GM12892 (cell line): ENCODE data around the gene TLN1.

Experiments used
- DNase-seq: peaks from one replicate; pipeline ENCODE4 v3.0.0; 2011; ENCODE audit not compliant: insufficient read length
- FAIRE-seq: peaks from 2 replicates; lab custom pipeline; 2011; peaks lifted over from hg19 to GRCh38; lab: Jason Lieb, UNC
- POLR2A ChIP-seq: IDR thresholded peaks from 2 replicates; pipeline ENCODE4 v1.6.1; 2011; ENCODE audit warnings: low read depth, low read length, control low read depth
- POLR2AphosphoS5 ChIP-seq: IDR thresholded peaks from 2 replicates; pipeline ENCODE4 v1.6.1; 2011; ENCODE audit warnings: low read depth, low read length, control low read depth
- TAF1 ChIP-seq: IDR thresholded peaks from 2 replicates; pipeline ENCODE4 v1.6.1; 2011; ENCODE audit warnings: low read depth, mild to moderate bottlenecking, control low read depth, low read length, borderline replicate concordance

TLN1 gene

DNA sequence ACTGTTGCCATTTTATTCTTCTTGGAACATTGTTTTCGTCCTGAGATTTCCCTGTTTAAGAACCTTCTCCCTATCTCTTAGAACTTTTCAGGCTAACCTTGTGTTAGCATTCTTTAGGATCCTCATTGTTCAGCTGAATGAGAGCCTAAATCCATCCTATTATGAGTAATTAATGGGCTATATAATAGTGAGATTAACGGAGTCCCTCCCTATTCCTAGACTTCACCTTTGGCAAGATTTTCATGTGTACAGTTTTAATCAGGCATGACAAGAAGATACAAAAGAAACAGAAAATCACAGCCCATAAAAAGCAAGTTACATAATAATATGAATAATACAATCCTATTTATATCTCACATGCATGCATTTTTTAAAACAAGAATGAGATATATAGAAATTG, 31.2 kb upstream of the TLN1 start:
- DNase-seq = no peak
- FAIRE-seq = no peak

DNA sequence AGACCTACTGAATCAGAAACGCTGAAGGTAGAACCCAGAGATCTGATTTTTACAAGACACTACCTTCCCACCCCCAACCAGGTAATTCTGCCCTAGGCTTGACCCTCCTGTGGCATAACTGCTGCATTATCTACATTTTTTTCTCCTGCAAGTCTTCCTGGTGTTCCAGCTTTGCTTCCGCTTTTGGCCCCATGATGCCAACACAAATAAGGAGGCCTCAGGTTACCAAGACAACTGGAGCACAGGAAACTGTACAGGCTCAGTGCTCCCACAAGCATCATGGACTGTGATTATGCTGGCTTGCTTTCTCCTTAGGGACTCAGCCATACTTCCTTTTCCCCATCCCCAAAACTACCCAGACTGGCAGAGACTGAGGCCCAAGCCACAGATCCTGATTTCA, 28.7 kb upstream of the TLN1 start:
- FAIRE-seq = no peak
- no peak for DNase-seq
- TF ChIP-seq POLR2A (no peak), POLR2AphosphoS5 (no peak), TAF1 (no peak)

More for the DNA sequence above, 31.2 kb upstream of the TLN1 start:
- TF ChIP-seq POLR2AphosphoS5 (no peak), POLR2A (no peak), TAF1 (no peak)

DNA sequence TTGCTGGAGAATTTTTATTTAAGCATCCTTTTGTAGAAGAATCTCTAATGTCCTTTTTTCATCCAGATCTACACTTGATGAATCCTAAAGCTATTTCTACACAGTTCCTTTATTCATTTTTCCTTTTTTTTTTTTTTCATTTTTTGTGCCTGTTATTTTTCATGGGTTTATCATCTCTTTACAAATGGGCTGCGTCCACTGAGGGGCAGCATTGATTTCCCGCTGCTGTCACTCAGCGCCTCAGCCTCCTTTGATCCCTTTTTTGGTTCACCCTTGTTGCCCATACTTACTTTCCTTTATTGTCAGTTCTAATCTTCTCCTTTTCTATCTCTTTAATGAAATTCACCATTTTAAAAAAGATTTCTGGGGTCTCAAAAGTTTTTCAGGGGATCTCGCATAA, 27.8 kb upstream of the TLN1 start:
- FAIRE-seq (no peak), DNase-seq (no peak)
- TF ChIP-seq POLR2A (no peak), TAF1 (no peak), POLR2AphosphoS5 (no peak)

DNA sequence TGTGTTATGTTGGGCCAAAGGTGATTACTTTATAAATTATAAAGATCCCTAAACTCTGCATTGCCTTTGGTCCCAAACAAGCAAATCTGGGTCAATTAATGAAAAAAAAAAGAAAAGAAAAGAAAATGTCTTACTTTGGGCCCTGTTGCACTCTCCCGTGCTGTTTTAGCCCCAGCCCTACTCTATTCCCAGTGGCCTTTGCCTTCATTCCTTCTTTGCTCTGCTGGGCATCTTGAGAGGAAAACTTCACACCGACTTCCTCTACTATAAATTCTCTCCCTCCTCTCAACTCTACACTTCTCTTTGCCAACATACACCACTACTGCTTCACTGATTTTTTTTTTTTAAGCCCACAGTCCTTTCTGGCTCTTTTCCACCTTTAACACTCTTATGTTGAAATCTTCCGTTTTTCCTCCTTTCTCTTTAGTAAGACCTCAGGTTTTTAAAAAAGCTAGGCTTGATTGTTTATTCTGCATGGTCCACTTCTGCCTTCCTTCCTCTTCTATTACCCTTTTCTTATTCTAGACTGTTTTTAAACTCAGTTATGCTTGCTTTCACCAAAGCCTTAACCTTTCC, 26.6 kb upstream of the TLN1 start:
- FAIRE-seq (no peak), DNase-seq (no peak)
- TF ChIP-seq POLR2A (no peak), POLR2AphosphoS5 (no peak), TAF1 (no peak)

DNA sequence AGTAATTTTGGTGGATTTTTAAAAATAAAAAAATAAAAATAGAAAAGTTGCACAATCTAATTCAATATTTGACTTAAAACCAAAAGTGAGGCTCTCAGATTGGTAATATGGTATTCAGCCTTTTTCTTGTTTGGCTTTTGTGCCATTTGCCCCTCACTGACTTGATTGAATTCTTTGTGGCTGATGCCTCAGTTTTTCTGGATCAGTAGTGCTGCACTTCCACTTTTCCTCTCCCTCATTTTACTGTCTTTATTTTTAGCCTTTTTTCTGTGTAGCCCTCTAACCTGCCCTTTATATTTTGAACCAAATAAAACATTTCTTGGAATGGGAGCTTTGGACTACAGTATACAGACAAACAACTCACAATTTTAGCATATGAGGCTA, 25.9 kb upstream of the TLN1 start:
- no peak for DNase-seq
- TF ChIP-seq POLR2AphosphoS5 (no peak), POLR2A (no peak), TAF1 (no peak)
- no peak for FAIRE-seq

DNA sequence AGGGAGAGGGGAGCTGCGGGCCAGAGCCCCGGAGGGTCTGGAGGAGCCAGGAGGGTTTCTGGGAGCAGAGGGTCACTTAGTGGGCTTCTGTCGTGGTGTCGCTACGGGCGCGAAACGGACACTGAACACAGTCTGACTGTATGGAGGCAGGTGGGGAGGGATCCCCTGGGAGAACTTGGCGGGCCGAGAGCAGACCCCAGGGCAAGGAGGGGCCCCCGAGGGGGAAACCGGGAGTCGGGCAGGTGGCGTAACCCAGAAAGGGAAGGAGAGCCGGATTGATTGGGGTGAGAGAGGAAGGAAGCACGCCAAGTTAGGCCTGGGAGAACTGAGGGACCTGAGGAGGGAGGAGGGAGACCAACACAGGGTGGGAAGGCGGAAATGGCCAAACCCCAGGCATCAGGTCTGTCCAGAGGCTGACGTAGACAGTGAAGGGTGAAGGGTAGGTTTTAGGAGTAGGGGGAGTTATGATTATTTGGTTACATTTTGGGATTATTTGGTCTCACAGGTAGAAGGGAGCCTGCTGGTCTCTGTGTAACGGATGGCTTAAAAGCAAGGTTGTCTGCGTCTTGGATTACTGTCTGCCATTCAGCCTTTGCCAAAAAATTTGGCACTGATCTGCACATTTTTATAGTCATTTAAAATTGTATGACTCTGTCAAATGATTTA, 25.4 kb upstream of the TLN1 start:
- FAIRE-seq (peak; percentile 90), DNase-seq (no peak)
- TF ChIP-seq POLR2AphosphoS5 (peak; percentile 51; the same call in 1 of the 2 replicates), TAF1 (no peak; the same call in 1 of the 2 replicates), POLR2A (peak; percentile 69; the same call in 1 of the 2 replicates)

DNA sequence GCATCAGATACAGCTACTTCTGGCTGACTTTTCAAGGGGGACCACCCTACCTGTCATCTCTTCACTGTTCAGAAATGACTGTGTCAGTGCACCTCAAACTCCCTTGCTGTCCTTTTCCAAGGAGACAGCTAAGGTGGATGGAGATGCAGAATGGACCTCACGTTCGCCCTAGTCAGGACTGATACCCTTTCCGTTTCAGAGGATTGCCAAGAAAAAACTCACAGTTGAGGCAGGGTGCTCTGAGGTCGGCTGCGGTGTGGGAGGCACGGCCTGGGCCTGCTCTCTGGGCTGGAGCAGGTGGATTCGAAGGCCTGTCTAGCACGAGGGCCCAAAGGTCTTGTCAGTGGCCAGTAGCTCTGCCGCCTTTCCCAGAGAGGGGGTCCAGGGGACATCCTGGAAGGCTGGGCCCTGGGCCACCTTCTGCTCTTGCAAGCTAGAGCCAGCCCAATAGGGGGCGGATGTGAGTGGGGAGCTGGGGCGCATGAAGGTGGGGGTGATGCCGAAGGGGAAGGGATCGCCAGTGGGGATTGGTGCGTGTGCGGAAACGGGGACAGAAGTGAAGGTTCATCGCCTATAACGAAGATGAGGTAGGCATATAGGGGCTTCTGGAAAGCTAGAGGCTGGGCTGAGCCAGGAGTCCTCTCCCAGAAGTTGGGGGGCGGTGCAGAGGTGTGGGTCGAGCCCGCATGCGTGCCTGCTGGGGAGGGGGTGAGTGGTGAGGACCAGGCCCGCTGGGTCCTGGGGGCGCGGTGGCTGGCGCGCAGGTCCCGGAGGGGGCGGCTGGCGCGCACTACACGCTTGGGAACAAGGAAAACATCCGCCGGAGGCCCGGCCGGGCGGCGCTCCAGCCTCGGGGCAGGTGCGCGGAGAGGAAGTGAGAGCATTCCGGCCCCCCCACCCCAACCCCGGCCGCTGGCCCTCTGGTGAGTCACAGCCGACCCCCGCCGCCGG, 24.6 kb upstream of the TLN1 start:
- DNase-seq (peak; percentile 60), FAIRE-seq (no peak)
- no peak for TF ChIP-seq TAF1

DNA sequence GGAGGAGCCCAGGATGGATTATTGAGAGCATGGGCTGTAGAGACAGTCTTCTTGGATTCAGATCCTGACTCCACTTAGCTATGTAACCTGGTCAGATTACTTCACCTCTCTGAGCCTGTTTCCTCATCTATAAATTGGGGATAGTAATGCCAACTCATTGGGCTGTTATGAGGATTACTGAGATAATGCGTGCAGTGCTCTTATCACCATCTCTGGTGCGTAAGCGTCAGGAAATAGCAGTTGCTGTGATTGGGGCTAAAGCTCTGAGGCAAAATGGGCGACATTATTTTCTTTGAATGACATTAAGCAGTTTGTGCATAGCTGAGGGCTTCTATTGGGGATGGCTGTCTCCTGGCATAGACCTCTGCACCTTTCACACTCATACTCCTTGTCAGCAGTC, 23.1 kb upstream of the TLN1 start:
- FAIRE-seq = no peak
- no peak for TF ChIP-seq TAF1
- no peak for TF ChIP-seq POLR2A
- TF ChIP-seq POLR2AphosphoS5 = no peak
- no peak for DNase-seq

DNA sequence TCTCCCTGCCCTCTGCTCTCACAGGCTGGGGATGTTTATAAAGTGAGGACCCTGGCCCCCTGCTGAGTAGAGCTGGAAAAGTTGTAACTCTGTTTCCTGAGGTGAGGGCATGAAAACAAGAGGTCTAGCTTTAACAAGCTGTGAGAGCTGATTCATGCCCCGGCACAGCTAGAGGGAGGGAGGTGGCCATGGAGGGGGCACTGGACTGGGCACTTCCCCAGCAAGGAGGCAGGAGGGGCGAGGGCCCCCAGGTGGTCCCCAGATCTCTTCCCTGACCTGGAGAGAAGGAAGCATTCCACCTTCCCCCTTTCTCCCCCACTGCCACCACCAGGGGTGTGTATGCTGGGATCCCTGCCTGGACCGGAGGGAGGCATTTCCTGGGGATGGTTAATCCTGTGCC, 22.3 kb upstream of the TLN1 start, which contains the start of gene MSMP:
TSS of gene MSMP (minus strand) at position 13 of the 400 bp plus-strand sequence. CDS start 147 bp downstream, outside the sequence.
- no peak for DNase-seq
- FAIRE-seq = no peak
- no peak for TF ChIP-seq POLR2A
- no peak for TF ChIP-seq TAF1
- TF ChIP-seq POLR2AphosphoS5 = no peak

DNA sequence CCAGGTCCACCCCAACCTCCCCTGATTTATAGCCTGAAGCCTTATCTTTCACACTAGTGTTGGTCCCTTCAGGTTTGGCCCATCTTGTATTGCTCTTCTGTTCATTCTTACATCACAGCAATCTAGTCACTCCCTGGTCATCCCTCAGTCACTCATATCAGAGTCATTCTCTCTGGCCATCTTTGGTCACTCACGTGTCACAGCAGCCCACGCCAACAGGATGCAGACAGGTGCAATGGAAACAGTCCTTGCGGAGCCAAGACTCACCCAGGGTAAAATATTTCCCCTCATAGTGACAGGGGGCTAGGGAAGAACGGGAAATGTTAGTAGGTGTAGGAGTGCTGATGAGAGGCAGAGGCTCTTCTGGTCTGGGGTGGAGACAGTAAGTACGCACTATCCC, 21.5 kb upstream of the TLN1 start:
- no peak for FAIRE-seq
- TF ChIP-seq TAF1 = no peak
- TF ChIP-seq POLR2AphosphoS5 = no peak
- no peak for TF ChIP-seq POLR2A
- DNase-seq = no peak

DNA sequence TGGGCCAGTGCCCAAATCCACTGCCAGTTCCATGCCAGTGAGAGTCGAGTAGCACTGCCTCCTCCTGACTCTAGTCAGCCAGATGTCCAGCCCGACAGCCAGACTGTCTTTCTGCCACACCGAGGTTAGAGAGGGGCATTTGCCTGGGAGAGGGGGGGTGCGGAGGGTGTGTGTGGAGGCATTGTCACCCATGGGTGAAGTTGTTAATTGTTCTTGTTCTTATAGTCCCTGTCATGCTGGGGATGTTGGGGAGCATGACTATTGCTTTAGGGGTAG, 18.2 kb upstream of the TLN1 start:
- DNase-seq = no peak
- FAIRE-seq = no peak
- TF ChIP-seq POLR2AphosphoS5 (no peak), TAF1 (no peak), POLR2A (no peak)
